ENCODE results near the gene JPH2. TPM values are rescaled to one million over a fixed set of nuclear protein-coding genes. Genes with fewer than 3 reads are reported as not detected.
A peak's percentile ranks its signal among the peaks of the same experiment; 100 is the strongest.

JPH2 gene
- total and polyA plus RNA-seq, 2 donors = 0.14 to 2.0 TPM

- DNase-seq (ENCODE audit: low read depth in 6 of 9, low spot score in 9 of 9) = no peak
- H3K27me3 ChIP-seq (ENCODE audit: control insufficient read depth in 2 of 2, insufficient read depth in 1 of 2, low read length in 1 of 2) = peaks cover 0 to 29% of the 10 kb centered on the region in 2 donors
- H3K36me3 ChIP-seq (ENCODE audit: control insufficient read depth in 2 of 2, insufficient read depth in 2 of 2, low read length in 1 of 2) = no peaks in the 10 kb centered on the region
- no peaks in the 10 kb centered on the region for H3K9me3 ChIP-seq (ENCODE audit: control insufficient read depth in 2 of 2, insufficient read depth in 1 of 2, low read length in 1 of 2)
- no peak overlapping the region for H3K4me3 ChIP-seq (ENCODE audit: low read length in 2 of 2)
- no peaks in the 10 kb centered on the region for H3K4me1 ChIP-seq (ENCODE audit: control insufficient read depth in 2 of 2, insufficient read depth in 2 of 2, low read length in 2 of 2)
- WGBS = 66% methylated on average over 10 of the region's 10 CpGs
- H3K27ac ChIP-seq (ENCODE audit: low read depth in 1 of 2, low read length in 1 of 2) = no peak overlapping the region
Observed at GRCh38 chr20:44138867-44139266, 48.1 kb downstream of the JPH2 start.

- H3K27me3 ChIP-seq (ENCODE audit: control insufficient read depth in 2 of 2, insufficient read depth in 1 of 2, low read length in 1 of 2) = peaks cover 0 to 27% of the 10 kb centered on the region in 2 donors
- no peaks in the 10 kb centered on the region for H3K4me1 ChIP-seq (ENCODE audit: control insufficient read depth in 2 of 2, insufficient read depth in 2 of 2, low read length in 2 of 2)
- no peaks in the 10 kb centered on the region for H3K36me3 ChIP-seq (ENCODE audit: control insufficient read depth in 2 of 2, insufficient read depth in 2 of 2, low read length in 1 of 2)
- 53% methylated on average over 15 of the region's 15 CpGs for WGBS
- no peak overlapping the region for H3K27ac ChIP-seq (ENCODE audit: low read depth in 1 of 2, low read length in 1 of 2)
- no peaks in the 10 kb centered on the region for H3K9me3 ChIP-seq (ENCODE audit: control insufficient read depth in 2 of 2, insufficient read depth in 1 of 2, low read length in 1 of 2)
- no peak overlapping the region for H3K4me3 ChIP-seq (ENCODE audit: low read length in 2 of 2)
- no peak for DNase-seq (ENCODE audit: low read depth in 6 of 9, low spot score in 9 of 9)
Observed at GRCh38 chr20:44137266-44137801, 49.7 kb downstream of the JPH2 start.

GRCh38 chr20:44136579-44137265 lies 50.3 kb downstream of the JPH2 start:
- 72% methylated on average over 7 of the region's 7 CpGs for WGBS
- Histone ChIP-seq H3K36me3 (ENCODE audit: control insufficient read depth in 2 of 2, insufficient read depth in 2 of 2, low read length in 1 of 2) (no peaks in the 10 kb centered on the region), H3K27ac (ENCODE audit: low read depth in 1 of 2, low read length in 1 of 2) (no peak overlapping the region), H3K9me3 (ENCODE audit: control insufficient read depth in 2 of 2, insufficient read depth in 1 of 2, low read length in 1 of 2) (no peaks in the 10 kb centered on the region), H3K27me3 (ENCODE audit: control insufficient read depth in 2 of 2, insufficient read depth in 1 of 2, low read length in 1 of 2) (peaks cover 0 to 25% of the 10 kb centered on the region in 2 donors), H3K4me1 (ENCODE audit: control insufficient read depth in 2 of 2, insufficient read depth in 2 of 2, low read length in 2 of 2) (no peaks in the 10 kb centered on the region), H3K4me3 (ENCODE audit: low read length in 2 of 2) (no peak overlapping the region)
- no peak for DNase-seq (ENCODE audit: low read depth in 6 of 9, low spot score in 9 of 9)

GRCh38 chr20:44135417-44136204 lies 51.4 kb downstream of the JPH2 start:
- Histone ChIP-seq H3K27ac (ENCODE audit: low read depth in 1 of 2, low read length in 1 of 2) (no peak overlapping the region), H3K4me1 (ENCODE audit: control insufficient read depth in 2 of 2, insufficient read depth in 2 of 2, low read length in 2 of 2) (no peaks in the 10 kb centered on the region), H3K27me3 (ENCODE audit: control insufficient read depth in 2 of 2, insufficient read depth in 1 of 2, low read length in 1 of 2) (peaks cover 0 to 25% of the 10 kb centered on the region in 2 donors), H3K36me3 (ENCODE audit: control insufficient read depth in 2 of 2, insufficient read depth in 2 of 2, low read length in 1 of 2) (no peaks in the 10 kb centered on the region), H3K4me3 (ENCODE audit: low read length in 2 of 2) (no peak overlapping the region), H3K9me3 (ENCODE audit: control insufficient read depth in 2 of 2, insufficient read depth in 1 of 2, low read length in 1 of 2) (no peaks in the 10 kb centered on the region)
- 88% methylated on average over 8 of the region's 8 CpGs for WGBS
- peak in 1 of 9 donors; percentile 24 for DNase-seq (ENCODE audit: low read depth in 6 of 9, low spot score in 9 of 9)

GRCh38 chr20:44135012-44135412 lies 52.0 kb downstream of the JPH2 start:
- Histone ChIP-seq H3K9me3 (ENCODE audit: control insufficient read depth in 2 of 2, insufficient read depth in 1 of 2, low read length in 1 of 2) (no peaks in the 10 kb centered on the region), H3K36me3 (ENCODE audit: control insufficient read depth in 2 of 2, insufficient read depth in 2 of 2, low read length in 1 of 2) (no peaks in the 10 kb centered on the region), H3K4me3 (ENCODE audit: low read length in 2 of 2) (no peak overlapping the region), H3K27ac (ENCODE audit: low read depth in 1 of 2, low read length in 1 of 2) (no peak overlapping the region), H3K4me1 (ENCODE audit: control insufficient read depth in 2 of 2, insufficient read depth in 2 of 2, low read length in 2 of 2) (no peaks in the 10 kb centered on the region), H3K27me3 (ENCODE audit: control insufficient read depth in 2 of 2, insufficient read depth in 1 of 2, low read length in 1 of 2) (peaks cover 0 to 20% of the 10 kb centered on the region in 2 donors)
- peak in 4 of 9 donors; percentile 9 to 69 (median 37) for DNase-seq (ENCODE audit: low read depth in 6 of 9, low spot score in 9 of 9)
- 73% methylated on average over 3 of the region's 3 CpGs for WGBS

GRCh38 chr20:44133424-44133823 lies 53.6 kb downstream of the JPH2 start:
- Histone ChIP-seq H3K9me3 (ENCODE audit: control insufficient read depth in 2 of 2, insufficient read depth in 1 of 2, low read length in 1 of 2) (no peaks in the 10 kb centered on the region), H3K4me3 (ENCODE audit: low read length in 2 of 2) (no peak overlapping the region), H3K27me3 (ENCODE audit: control insufficient read depth in 2 of 2, insufficient read depth in 1 of 2, low read length in 1 of 2) (peaks cover 0 to 14% of the 10 kb centered on the region in 2 donors), H3K27ac (ENCODE audit: low read depth in 1 of 2, low read length in 1 of 2) (no peak overlapping the region), H3K4me1 (ENCODE audit: control insufficient read depth in 2 of 2, insufficient read depth in 2 of 2, low read length in 2 of 2) (no peaks in the 10 kb centered on the region), H3K36me3 (ENCODE audit: control insufficient read depth in 2 of 2, insufficient read depth in 2 of 2, low read length in 1 of 2) (no peaks in the 10 kb centered on the region)
- 96% methylated on average over 4 of the region's 4 CpGs for WGBS
- peak in 2 of 9 donors; percentile 7 to 13 for DNase-seq (ENCODE audit: low read depth in 6 of 9, low spot score in 9 of 9)

- H3K27ac ChIP-seq (ENCODE audit: low read depth in 1 of 2, low read length in 1 of 2) = no peak overlapping the region
- no peak overlapping the region for H3K4me3 ChIP-seq (ENCODE audit: low read length in 2 of 2)
- no peaks in the 10 kb centered on the region for H3K36me3 ChIP-seq (ENCODE audit: control insufficient read depth in 2 of 2, insufficient read depth in 2 of 2, low read length in 1 of 2)
- no peaks in the 10 kb centered on the region for H3K9me3 ChIP-seq (ENCODE audit: control insufficient read depth in 2 of 2, insufficient read depth in 1 of 2, low read length in 1 of 2)
- H3K4me1 ChIP-seq (ENCODE audit: control insufficient read depth in 2 of 2, insufficient read depth in 2 of 2, low read length in 2 of 2) = no peaks in the 10 kb centered on the region
- H3K27me3 ChIP-seq (ENCODE audit: control insufficient read depth in 2 of 2, insufficient read depth in 1 of 2, low read length in 1 of 2) = peaks cover 0 to 2% of the 10 kb centered on the region in 2 donors
- 98% methylated on average over 1 of the region's 1 CpG for WGBS
- no peak for DNase-seq (ENCODE audit: low read depth in 6 of 9, low spot score in 9 of 9)
Observed at GRCh38 chr20:44131704-44132103, 55.3 kb downstream of the JPH2 start.

GRCh38 chr20:44129911-44130718 lies 56.9 kb downstream of the JPH2 start:
- Histone ChIP-seq H3K36me3 (ENCODE audit: control insufficient read depth in 2 of 2, insufficient read depth in 2 of 2, low read length in 1 of 2) (no peaks in the 10 kb centered on the region), H3K9me3 (ENCODE audit: control insufficient read depth in 2 of 2, insufficient read depth in 1 of 2, low read length in 1 of 2) (no peaks in the 10 kb centered on the region), H3K27ac (ENCODE audit: low read depth in 1 of 2, low read length in 1 of 2) (no peak overlapping the region), H3K4me3 (ENCODE audit: low read length in 2 of 2) (no peak overlapping the region), H3K27me3 (ENCODE audit: control insufficient read depth in 2 of 2, insufficient read depth in 1 of 2, low read length in 1 of 2) (peaks cover 0 to 2% of the 10 kb centered on the region in 2 donors), H3K4me1 (ENCODE audit: control insufficient read depth in 2 of 2, insufficient read depth in 2 of 2, low read length in 2 of 2) (no peaks in the 10 kb centered on the region)
- DNase-seq (ENCODE audit: low read depth in 6 of 9, low spot score in 9 of 9) = no peak
- 80% methylated on average over 9 of the region's 9 CpGs for WGBS
